ENCODE measurements around the gene FAIM2. TPM values are rescaled to one million over a fixed set of nuclear protein-coding genes. Genes with fewer than 3 reads are reported as not detected.

FAIM2 gene
- total RNA-seq, 1 experiment from 2014 or later = 0.49 TPM

DNA sequence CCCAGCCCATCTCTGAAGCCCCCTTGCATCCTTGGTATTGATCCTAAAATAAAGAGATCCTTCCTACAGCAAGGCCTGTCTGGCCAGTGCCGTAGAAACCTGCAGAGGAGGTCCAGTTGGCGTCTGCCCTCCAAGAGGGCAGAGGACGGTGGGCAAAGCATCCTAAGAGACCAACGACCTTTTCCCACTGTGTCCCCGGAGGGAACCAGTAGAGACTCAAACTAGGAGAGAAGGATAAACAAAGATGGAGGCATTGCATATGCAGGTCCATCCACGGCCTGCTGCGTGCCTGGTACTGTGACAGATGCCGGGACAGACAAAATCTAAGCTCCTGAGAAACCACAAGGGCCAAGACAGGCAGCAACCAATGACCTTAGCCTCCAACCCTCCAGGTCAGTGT is 79.3 kb downstream of the FAIM2 start:
- POLR2A ChIA-PET = no interaction called here
- in situ Hi-C loops (cut with HindIII; ENCODE audit: low pct_unique_long_range_greater_than_20kb, low sequenced_read_pairs) = no loop called here

DNA sequence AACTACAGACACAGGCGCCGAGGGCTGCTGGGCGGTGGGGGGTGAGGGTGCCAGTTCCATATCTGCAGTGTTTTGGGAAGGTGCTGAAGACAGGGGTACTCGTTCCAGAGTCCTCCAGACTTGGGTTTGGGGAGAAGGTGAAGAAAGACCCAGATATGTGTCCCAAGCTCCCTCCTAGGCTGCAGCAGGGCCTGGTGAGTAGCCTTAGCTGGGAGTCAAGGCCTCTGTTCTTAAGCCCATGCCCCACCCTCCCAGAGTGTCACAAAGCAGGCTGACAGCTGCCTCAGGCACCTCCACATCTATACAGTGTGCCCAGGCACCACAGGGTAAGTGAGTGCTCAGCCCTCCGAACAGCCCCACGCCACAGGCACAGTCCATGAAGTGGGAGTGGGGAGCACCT is 79.7 kb downstream of the FAIM2 start:
- Histone ChIP-seq H3K36me3 (ENCODE audit: control insufficient read depth, insufficient read depth, low read length) (0 out of 2 replicates have a peak, but pooled peaks cover 3% of the 10 kb centered on the region), H3K27me3 (ENCODE audit: control insufficient read depth, insufficient read depth, low read length) (no peaks in the 10 kb centered on the region), H3K4me3 (ENCODE audit: low read depth in 2 of 2, low read length in 2 of 2) (no peak overlapping the region), H3K4me1 (ENCODE audit: control insufficient read depth, insufficient read depth, low read length) (peaks cover 17% of the 10 kb centered on the region), H3K9me3 (ENCODE audit: control insufficient read depth, insufficient read depth, low read depth, low read length) (no peaks in the 10 kb centered on the region), H3K27ac (ENCODE audit: low read length) (no peak overlapping the region)
- DNase-seq (ENCODE audit: low read depth, low spot score) = no peak
- POLR2A ChIA-PET = no interaction called here
- CTCF ChIA-PET = no interaction called here
- intact Hi-C loops (cut with micrococcal nuclease; ENCODE audit: unreplicated experiment) (no loop called here), in situ Hi-C loops (cut with HindIII; ENCODE audit: low pct_unique_long_range_greater_than_20kb, low sequenced_read_pairs) (no loop called here)
- no peak for TF ChIP-seq TCF7L2 (IDR thresholded peaks at IDR 0.05; ENCODE audit: low read depth, low read length)
- TF ChIP-seq, protein P1, sequence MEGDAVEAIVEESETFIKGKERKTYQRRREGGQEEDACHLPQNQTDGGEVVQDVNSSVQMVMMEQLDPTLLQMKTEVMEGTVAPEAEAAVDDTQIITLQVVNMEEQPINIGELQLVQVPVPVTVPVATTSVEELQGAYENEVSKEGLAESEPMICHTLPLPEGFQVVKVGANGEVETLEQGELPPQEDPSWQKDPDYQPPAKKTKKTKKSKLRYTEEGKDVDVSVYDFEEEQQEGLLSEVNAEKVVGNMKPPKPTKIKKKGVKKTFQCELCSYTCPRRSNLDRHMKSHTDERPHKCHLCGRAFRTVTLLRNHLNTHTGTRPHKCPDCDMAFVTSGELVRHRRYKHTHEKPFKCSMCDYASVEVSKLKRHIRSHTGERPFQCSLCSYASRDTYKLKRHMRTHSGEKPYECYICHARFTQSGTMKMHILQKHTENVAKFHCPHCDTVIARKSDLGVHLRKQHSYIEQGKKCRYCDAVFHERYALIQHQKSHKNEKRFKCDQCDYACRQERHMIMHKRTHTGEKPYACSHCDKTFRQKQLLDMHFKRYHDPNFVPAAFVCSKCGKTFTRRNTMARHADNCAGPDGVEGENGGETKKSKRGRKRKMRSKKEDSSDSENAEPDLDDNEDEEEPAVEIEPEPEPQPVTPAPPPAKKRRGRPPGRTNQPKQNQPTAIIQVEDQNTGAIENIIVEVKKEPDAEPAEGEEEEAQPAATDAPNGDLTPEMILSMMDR (IDR thresholded peaks at IDR 0.05) = no peak
- TF ChIP-seq POLR2AphosphoS5 (IDR thresholded peaks at IDR 0.05; ENCODE audit: low read depth, low read length) = no peak
- TF ChIP-seq SIN3A (IDR thresholded peaks at IDR 0.05; ENCODE audit: borderline replicate concordance, insufficient read depth, low read depth, low read length) = no peak
- TF ChIP-seq, protein P2, sequence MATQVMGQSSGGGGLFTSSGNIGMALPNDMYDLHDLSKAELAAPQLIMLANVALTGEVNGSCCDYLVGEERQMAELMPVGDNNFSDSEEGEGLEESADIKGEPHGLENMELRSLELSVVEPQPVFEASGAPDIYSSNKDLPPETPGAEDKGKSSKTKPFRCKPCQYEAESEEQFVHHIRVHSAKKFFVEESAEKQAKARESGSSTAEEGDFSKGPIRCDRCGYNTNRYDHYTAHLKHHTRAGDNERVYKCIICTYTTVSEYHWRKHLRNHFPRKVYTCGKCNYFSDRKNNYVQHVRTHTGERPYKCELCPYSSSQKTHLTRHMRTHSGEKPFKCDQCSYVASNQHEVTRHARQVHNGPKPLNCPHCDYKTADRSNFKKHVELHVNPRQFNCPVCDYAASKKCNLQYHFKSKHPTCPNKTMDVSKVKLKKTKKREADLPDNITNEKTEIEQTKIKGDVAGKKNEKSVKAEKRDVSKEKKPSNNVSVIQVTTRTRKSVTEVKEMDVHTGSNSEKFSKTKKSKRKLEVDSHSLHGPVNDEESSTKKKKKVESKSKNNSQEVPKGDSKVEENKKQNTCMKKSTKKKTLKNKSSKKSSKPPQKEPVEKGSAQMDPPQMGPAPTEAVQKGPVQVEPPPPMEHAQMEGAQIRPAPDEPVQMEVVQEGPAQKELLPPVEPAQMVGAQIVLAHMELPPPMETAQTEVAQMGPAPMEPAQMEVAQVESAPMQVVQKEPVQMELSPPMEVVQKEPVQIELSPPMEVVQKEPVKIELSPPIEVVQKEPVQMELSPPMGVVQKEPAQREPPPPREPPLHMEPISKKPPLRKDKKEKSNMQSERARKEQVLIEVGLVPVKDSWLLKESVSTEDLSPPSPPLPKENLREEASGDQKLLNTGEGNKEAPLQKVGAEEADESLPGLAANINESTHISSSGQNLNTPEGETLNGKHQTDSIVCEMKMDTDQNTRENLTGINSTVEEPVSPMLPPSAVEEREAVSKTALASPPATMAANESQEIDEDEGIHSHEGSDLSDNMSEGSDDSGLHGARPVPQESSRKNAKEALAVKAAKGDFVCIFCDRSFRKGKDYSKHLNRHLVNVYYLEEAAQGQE (IDR thresholded peaks at IDR 0.05; ENCODE audit: insufficient read depth in 1 of 2, low read depth in 2 of 2, low read length in 1 of 2) = no peak
- BruUV-seq (replicated peaks) = no TSS peak
- no peak for ATAC-seq

More for the DNA sequence above, 79.3 kb downstream of the FAIM2 start:
- CTCF ChIA-PET = no interaction called here
- TF ChIP-seq, protein P1 (IDR thresholded peaks at IDR 0.05) = no peak
- Histone ChIP-seq H3K36me3 (ENCODE audit: control insufficient read depth, insufficient read depth, low read length) (0 out of 2 replicates have a peak, but pooled peaks cover 3% of the 10 kb centered on the region), H3K27me3 (ENCODE audit: control insufficient read depth, insufficient read depth, low read length) (no peaks in the 10 kb centered on the region), H3K4me1 (ENCODE audit: control insufficient read depth, insufficient read depth, low read length) (peaks cover 21% of the 10 kb centered on the region), H3K9me3 (ENCODE audit: control insufficient read depth, insufficient read depth, low read depth, low read length) (no peaks in the 10 kb centered on the region), H3K27ac (ENCODE audit: low read length) (no peak overlapping the region), H3K4me3 (ENCODE audit: low read depth in 2 of 2, low read length in 2 of 2) (no peak overlapping the region)
- DNase-seq (ENCODE audit: low read depth, low spot score) (no peak), ATAC-seq (no peak)
- no TSS peak for BruUV-seq (replicated peaks)
- intact Hi-C loops (cut with micrococcal nuclease; ENCODE audit: unreplicated experiment) = no loop called here

DNA sequence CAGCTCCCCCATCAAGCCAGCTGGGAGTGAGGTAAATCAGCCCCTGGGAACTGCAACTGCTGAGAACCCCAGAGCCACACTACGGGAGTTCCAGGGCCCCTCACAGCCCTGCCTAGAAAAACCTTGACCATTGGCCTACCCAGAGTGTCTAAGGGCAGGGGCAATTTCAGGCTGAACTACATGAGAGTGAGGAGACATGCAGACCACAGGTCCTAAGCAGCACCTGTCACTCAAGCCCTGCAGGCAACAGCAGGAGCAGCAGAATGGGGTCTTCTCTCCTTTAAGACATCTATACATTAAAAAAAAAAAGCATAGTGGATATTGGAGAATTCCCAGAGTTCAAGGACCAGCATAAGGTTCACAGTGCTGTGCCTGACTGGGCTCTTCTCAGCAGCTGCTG is 80.3 kb downstream of the FAIM2 start:
- no peak for DNase-seq (ENCODE audit: low read depth, low spot score)
- CTCF ChIA-PET = no interaction called here
- in situ Hi-C loops (cut with HindIII; ENCODE audit: low pct_unique_long_range_greater_than_20kb, low sequenced_read_pairs) = no loop called here
- Histone ChIP-seq H3K4me3 (ENCODE audit: low read depth in 2 of 2, low read length in 2 of 2) (no peak overlapping the region), H3K27ac (ENCODE audit: low read length) (no peak overlapping the region), H3K9me3 (ENCODE audit: control insufficient read depth, insufficient read depth, low read depth, low read length) (no peaks in the 10 kb centered on the region), H3K4me1 (ENCODE audit: control insufficient read depth, insufficient read depth, low read length) (peaks cover 15% of the 10 kb centered on the region), H3K36me3 (ENCODE audit: control insufficient read depth, insufficient read depth, low read length) (0 out of 2 replicates have a peak, but pooled peaks cover 3% of the 10 kb centered on the region), H3K27me3 (ENCODE audit: control insufficient read depth, insufficient read depth, low read length) (no peaks in the 10 kb centered on the region)
- intact Hi-C loops (cut with micrococcal nuclease; ENCODE audit: unreplicated experiment) = no loop called here
- BruUV-seq (replicated peaks) = no TSS peak
- ATAC-seq = no peak
- no peak for TF ChIP-seq TCF7L2 (IDR thresholded peaks at IDR 0.05; ENCODE audit: low read depth, low read length)
- POLR2A ChIA-PET = no interaction called here

Measured in Panc1 (cell line).